ENCODE results near the gene HDGFL3. TPM values are rescaled to one million over a fixed set of nuclear protein-coding genes. Genes with fewer than 3 reads are reported as not detected.
A peak's percentile ranks its signal among the peaks of the same experiment; 100 is the strongest.

Gene HDGFL3
- total RNA-seq (10 to 100 TPM in 2 of 5 donors, 1 to 10 TPM in 3; 3.7 to 13.4 (median 9.9) TPM), total RNA-seq (4.2 to 20.4 (median 11.1) reads per million in 29 experiments)
- total RNA-seq (2013), result 5.3 TPM

- no peaks in the 10 kb centered on the region for H3K36me3 Mint-ChIP-seq
- Histone ChIP-seq H3K27ac (ENCODE audit: low read length) (no peak within 1 kb of the TSS), H3K9me3 (no peaks in the 10 kb centered on the region), H3K4me3 (ENCODE audit: control insufficient read depth in 1 of 2, extremely low read depth in 1 of 2, low read length in 1 of 2) (peak within 1 kb of the TSS; percentile 40 to 68), H3K27me3 (replicated peaks in 1 of 2; ENCODE audit: control insufficient read depth in 2 of 2, extremely low read depth in 1 of 2, insufficient read depth in 2 of 2, low read length in 1 of 2) (peaks cover 0 to 20% of the 10 kb centered on the region in 2 experiments), H3K36me3 (ENCODE audit: control insufficient read depth in 2 of 2, extremely low read depth in 1 of 2, insufficient read depth in 1 of 2, low read length in 1 of 2) (no peaks in the 10 kb centered on the region), H3K4me1 (ENCODE audit: control insufficient read depth in 1 of 2, extremely low read depth in 1 of 2, insufficient read depth in 2 of 2, low read length in 2 of 2) (peaks cover 2 to 5% of the 10 kb centered on the region in 2 experiments)
- peak in 17 of 35 experiments; percentile 2 to 37 (median 11) for DNase-seq
- under 1% methylated on average over 79 of the region's 94 CpGs for WGBS (ENCODE audit: insufficient coverage)
- peak within 1 kb of the TSS; percentile 75 to 87 (median 82) for H3K4me3 Mint-ChIP-seq
- peaks cover 8 to 16% of the 10 kb centered on the region in 2 donors for H3K27me3 Mint-ChIP-seq
- POLR2A ChIA-PET, result interaction anchor here in 1 of 2 donors (0.5 kb wide), 1 partner anchor 174 kb away, joined by 5 read pairs; no protein-coding TSS in a partner anchor
- no peaks in the 10 kb centered on the region for H3K9me3 Mint-ChIP-seq
- no peak within 1 kb of the TSS for H3K27ac Mint-ChIP-seq
- CTCF ChIA-PET, result no interaction called here
- peak; percentile 43 to 64 (median 58) for ATAC-seq (replicated peaks in 1 of 4)
- peaks cover 8 to 13% (median 8%) of the 10 kb centered on the region in 3 donors for H3K4me1 Mint-ChIP-seq
Observed at GRCh38 chr15:83207660-83208366, at the start of gene HDGFL3. Gene HDGFL3, minus strand, starts transcription at chr15:83207823. Its CDS starts 409 bp downstream, at chr15:83207414.

- H3K27me3 ChIP-seq (replicated peaks in 1 of 2; ENCODE audit: control insufficient read depth in 2 of 2, extremely low read depth in 1 of 2, insufficient read depth in 2 of 2, low read length in 1 of 2), result peaks cover 1 to 14% of the 10 kb centered on the region in 2 experiments
- ATAC-seq (replicated peaks in 1 of 4) (no peak), DNase-seq (no peak)
- no peak overlapping the region for H3K27ac ChIP-seq (ENCODE audit: low read length)
- ChIA-PET CTCF (no interaction called here), POLR2A (no interaction called here)
- Mint-ChIP-seq H3K27ac (no peak overlapping the region), H3K27me3 (peaks cover 40 to 43% of the 10 kb centered on the region in 2 donors), H3K4me3 (no peak overlapping the region), H3K36me3 (no peaks in the 10 kb centered on the region), H3K9me3 (no peaks in the 10 kb centered on the region), H3K4me1 (no peaks in the 10 kb centered on the region)
- no peaks in the 10 kb centered on the region for H3K9me3 ChIP-seq
- H3K36me3 ChIP-seq (ENCODE audit: control insufficient read depth in 2 of 2, extremely low read depth in 1 of 2, insufficient read depth in 1 of 2, low read length in 1 of 2), result no peaks in the 10 kb centered on the region
- H3K4me1 ChIP-seq (ENCODE audit: control insufficient read depth in 1 of 2, extremely low read depth in 1 of 2, insufficient read depth in 2 of 2, low read length in 2 of 2), result no peaks in the 10 kb centered on the region
- no peak overlapping the region for H3K4me3 ChIP-seq (ENCODE audit: control insufficient read depth in 1 of 2, extremely low read depth in 1 of 2, low read length in 1 of 2)
Observed at GRCh38 chr15:83250781-83251180, 43.2 kb upstream of the HDGFL3 start.

GRCh38 chr15:83249030-83249343, 41.4 kb upstream of the HDGFL3 start:
- Mint-ChIP-seq H3K27ac (no peak overlapping the region), H3K27me3 (peaks cover 32 to 45% of the 10 kb centered on the region in 2 donors), H3K4me3 (no peak overlapping the region), H3K4me1 (no peaks in the 10 kb centered on the region), H3K36me3 (no peaks in the 10 kb centered on the region), H3K9me3 (no peaks in the 10 kb centered on the region)
- no CpG with 5 or more reads among the region's 3 CpGs for WGBS (ENCODE audit: insufficient coverage)
- ChIA-PET CTCF (interaction anchor here (0.7 to 1.5 kb wide), 3 partner anchors 9 to 45 kb away, joined by 3 to 4 read pairs (median 4); no protein-coding TSS in a partner anchor), POLR2A (no interaction called here)
- H3K36me3 ChIP-seq (ENCODE audit: control insufficient read depth in 2 of 2, extremely low read depth in 1 of 2, insufficient read depth in 1 of 2, low read length in 1 of 2), result no peaks in the 10 kb centered on the region
- H3K27me3 ChIP-seq (replicated peaks in 1 of 2; ENCODE audit: control insufficient read depth in 2 of 2, extremely low read depth in 1 of 2, insufficient read depth in 2 of 2, low read length in 1 of 2), result peaks cover 2 to 14% of the 10 kb centered on the region in 2 experiments
- H3K4me3 ChIP-seq (ENCODE audit: control insufficient read depth in 1 of 2, extremely low read depth in 1 of 2, low read length in 1 of 2), result no peak overlapping the region
- no peaks in the 10 kb centered on the region for H3K4me1 ChIP-seq (ENCODE audit: control insufficient read depth in 1 of 2, extremely low read depth in 1 of 2, insufficient read depth in 2 of 2, low read length in 2 of 2)
- no peak for DNase-seq
- H3K9me3 ChIP-seq, result no peaks in the 10 kb centered on the region
- ATAC-seq (replicated peaks in 1 of 4), result no peak
- no peak overlapping the region for H3K27ac ChIP-seq (ENCODE audit: low read length)

GRCh38 chr15:83248151-83249029, 40.8 kb upstream of the HDGFL3 start:
- Histone ChIP-seq H3K4me1 (ENCODE audit: control insufficient read depth in 1 of 2, extremely low read depth in 1 of 2, insufficient read depth in 2 of 2, low read length in 2 of 2) (no peaks in the 10 kb centered on the region), H3K27ac (ENCODE audit: low read length) (no peak overlapping the region), H3K4me3 (ENCODE audit: control insufficient read depth in 1 of 2, extremely low read depth in 1 of 2, low read length in 1 of 2) (no peak overlapping the region), H3K36me3 (ENCODE audit: control insufficient read depth in 2 of 2, extremely low read depth in 1 of 2, insufficient read depth in 1 of 2, low read length in 1 of 2) (no peaks in the 10 kb centered on the region), H3K9me3 (no peaks in the 10 kb centered on the region), H3K27me3 (replicated peaks in 1 of 2; ENCODE audit: control insufficient read depth in 2 of 2, extremely low read depth in 1 of 2, insufficient read depth in 2 of 2, low read length in 1 of 2) (peaks cover 2 to 19% of the 10 kb centered on the region in 2 experiments)
- POLR2A ChIA-PET, result no interaction called here
- peak in 7 of 35 experiments; percentile 0 to 62 (median 7) for DNase-seq
- no peaks in the 10 kb centered on the region for H3K4me1 Mint-ChIP-seq
- peaks cover 32 to 47% of the 10 kb centered on the region in 2 donors for H3K27me3 Mint-ChIP-seq
- no peaks in the 10 kb centered on the region for H3K36me3 Mint-ChIP-seq
- 46% methylated on average over 8 of the region's 11 CpGs for WGBS (ENCODE audit: insufficient coverage)
- CTCF ChIA-PET, result interaction anchor here (0.6 to 1.5 kb wide), 5 partner anchors 10 to 214 kb away, joined by 3 to 4 read pairs (median 4); no protein-coding TSS in a partner anchor
- no peaks in the 10 kb centered on the region for H3K9me3 Mint-ChIP-seq
- no peak overlapping the region for H3K4me3 Mint-ChIP-seq
- no peak overlapping the region for H3K27ac Mint-ChIP-seq
- ATAC-seq (replicated peaks in 1 of 4), result peak in 1 of 4 experiments; percentile 43

- Histone ChIP-seq H3K27ac (ENCODE audit: low read length) (no peak overlapping the region), H3K27me3 (replicated peaks in 1 of 2; ENCODE audit: control insufficient read depth in 2 of 2, extremely low read depth in 1 of 2, insufficient read depth in 2 of 2, low read length in 1 of 2) (peaks cover 2 to 10% of the 10 kb centered on the region in 2 experiments), H3K36me3 (ENCODE audit: control insufficient read depth in 2 of 2, extremely low read depth in 1 of 2, insufficient read depth in 1 of 2, low read length in 1 of 2) (no peaks in the 10 kb centered on the region), H3K4me1 (ENCODE audit: control insufficient read depth in 1 of 2, extremely low read depth in 1 of 2, insufficient read depth in 2 of 2, low read length in 2 of 2) (no peaks in the 10 kb centered on the region), H3K4me3 (ENCODE audit: control insufficient read depth in 1 of 2, extremely low read depth in 1 of 2, low read length in 1 of 2) (no peak overlapping the region), H3K9me3 (no peaks in the 10 kb centered on the region)
- no peaks in the 10 kb centered on the region for H3K36me3 Mint-ChIP-seq
- no peak overlapping the region for H3K27ac Mint-ChIP-seq
- H3K27me3 Mint-ChIP-seq, result peaks cover 21 to 45% of the 10 kb centered on the region in 2 donors
- DNase-seq, result no peak
- ChIA-PET POLR2A (no interaction called here), CTCF (no interaction called here)
- no peak overlapping the region for H3K4me3 Mint-ChIP-seq
- 83% methylated on average over 4 of the region's 8 CpGs for WGBS (ENCODE audit: insufficient coverage)
- H3K4me1 Mint-ChIP-seq, result no peaks in the 10 kb centered on the region
- ATAC-seq (replicated peaks in 1 of 4), result no peak
- H3K9me3 Mint-ChIP-seq, result peaks cover 0 to 7% (median 2%) of the 10 kb centered on the region in 3 donors
Observed at GRCh38 chr15:83243634-83244033, 36.0 kb upstream of the HDGFL3 start.

GRCh38 chr15:83230242-83230641, 22.6 kb upstream of the HDGFL3 start:
- H3K4me1 ChIP-seq (ENCODE audit: control insufficient read depth in 1 of 2, extremely low read depth in 1 of 2, insufficient read depth in 2 of 2, low read length in 2 of 2), result no peaks in the 10 kb centered on the region
- ChIA-PET POLR2A (no interaction called here), CTCF (no interaction called here)
- Mint-ChIP-seq H3K36me3 (no peaks in the 10 kb centered on the region), H3K4me3 (no peak overlapping the region), H3K4me1 (peaks cover 0 to 5% (median 0%) of the 10 kb centered on the region in 3 donors), H3K27ac (no peak overlapping the region), H3K27me3 (peaks cover 7 to 10% of the 10 kb centered on the region in 2 donors), H3K9me3 (no peaks in the 10 kb centered on the region)
- peaks cover 0 to 2% of the 10 kb centered on the region in 2 experiments for H3K27me3 ChIP-seq (replicated peaks in 1 of 2; ENCODE audit: control insufficient read depth in 2 of 2, extremely low read depth in 1 of 2, insufficient read depth in 2 of 2, low read length in 1 of 2)
- no peaks in the 10 kb centered on the region for H3K9me3 ChIP-seq
- H3K4me3 ChIP-seq (ENCODE audit: control insufficient read depth in 1 of 2, extremely low read depth in 1 of 2, low read length in 1 of 2), result no peak overlapping the region
- WGBS (ENCODE audit: insufficient coverage), result no CpG with 5 or more reads among the region's 21 CpGs
- no peak overlapping the region for H3K27ac ChIP-seq (ENCODE audit: low read length)
- H3K36me3 ChIP-seq (ENCODE audit: control insufficient read depth in 2 of 2, extremely low read depth in 1 of 2, insufficient read depth in 1 of 2, low read length in 1 of 2), result no peaks in the 10 kb centered on the region
- ATAC-seq (replicated peaks in 1 of 4), result no peak
- DNase-seq, result no peak

Data from T-cell (primary cell).